ENCODE measurements around the gene SH3RF3. TPM values are rescaled to one million over a fixed set of nuclear protein-coding genes. Genes with fewer than 3 reads are reported as not detected.

The SH3RF3 gene
- total and polyA plus RNA-seq, 2 of the 13 experiments (the other 11 are each of a cell fraction or from before 2014, with no cell fraction given) = 0.04 TPM; not detected in 1

GRCh38 chr2:109094144-109094543, 34.9 kb upstream of the SH3RF3 start (continued):
- TF ChIP-seq ZBTB40 (IDR thresholded peaks at IDR 0.05) (no peak), ZBTB40 (CRISPR knock-in tag; IDR thresholded peaks at IDR 0.05) (no peak)

- Histone ChIP-seq H3K9me3 (ENCODE audit: low read length) (peaks cover 16% of the 10 kb centered on the region), H2AFZ (ENCODE audit: low read length) (no peak overlapping the region), H3K4me2 (ENCODE audit: low read depth, low read length) (no peak overlapping the region), H4K20me1 (ENCODE audit: insufficient read depth, low read length) (no peaks in the 10 kb centered on the region), H3K36me3 (replicated peaks in 1 of 2; ENCODE audit: control insufficient read depth in 1 of 2, insufficient read depth in 2 of 2, low read length in 2 of 2) (no peaks in the 10 kb centered on the region), H3K9ac (ENCODE audit: insufficient read depth, low read depth, low read length) (no peak overlapping the region), H3K4me1 (ENCODE audit: insufficient read depth, low read length) (no peaks in the 10 kb centered on the region), H3K4me3 (replicated peaks in 1 of 3; ENCODE audit: insufficient read depth in 1 of 3, low read depth in 2 of 3, low read length in 3 of 3) (no peak overlapping the region), H3K27ac (ENCODE audit: extremely low read length, insufficient read depth, low read length) (no peak overlapping the region), H3K27me3 (ENCODE audit: control insufficient read depth in 1 of 2, insufficient read depth in 2 of 2, low read length in 2 of 2) (no peaks in the 10 kb centered on the region; a peak in 1 of 5 replicates), H3K79me2 (ENCODE audit: insufficient read depth, low read length) (no peaks in the 10 kb centered on the region)
- intact Hi-C loops (cut with micrococcal nuclease; ENCODE audit: unreplicated experiment) (no loop called here), in situ Hi-C loops (cut with HindIII; ENCODE audit: extremely low pct_ligation_motif_present, low pct_unique_long_range_greater_than_20kb) (no loop called here)
- ChIA-PET POLR2A (no interaction called here), CTCF (ENCODE audit: low intra/inter-chr PET ratio, low total read pairs) (no interaction called here)
- ATAC-seq (no peak), DNase-seq (ENCODE audit: low spot score) (no peak), FAIRE-seq (no peak)
- no peak for TF ChIP-seq MEIS2 (CRISPR knock-in tag; IDR thresholded peaks at IDR 0.05)
- TF ChIP-seq ZSCAN30 (CRISPR knock-in tag; IDR thresholded peaks at IDR 0.05) = no peak
- TF ChIP-seq TARDBP (CRISPR knock-in tag; IDR thresholded peaks at IDR 0.05) = no peak
- no peak for TF ChIP-seq ZNF382 (CRISPR knock-in tag; IDR thresholded peaks at IDR 0.05; ENCODE audit: borderline replicate concordance)
- TF ChIP-seq ZNF326 (CRISPR knock-in tag; IDR thresholded peaks at IDR 0.05; ENCODE audit: borderline replicate concordance) = no peak
- no peak for TF ChIP-seq ZBTB37 (CRISPR knock-in tag; IDR thresholded peaks at IDR 0.05)
- TF ChIP-seq PHF5A (CRISPR knock-in tag; IDR thresholded peaks at IDR 0.05; ENCODE audit: low read depth, unreplicated experiment) = no peak
- TF ChIP-seq ISL2 (CRISPR knock-in tag; IDR thresholded peaks at IDR 0.05) = no peak
- BruUV-seq (replicated peaks) = no TSS peak
- WGBS (ENCODE audit: low lambda C conversion rate) = 30% methylated on average over 3 of the region's 3 CpGs
Measured at GRCh38 chr2:109098251-109098920, 30.6 kb upstream of the SH3RF3 start.
